CD4-positive, alpha-beta T cell (primary cell): ENCODE results near the gene CPHXL2. TPM values are rescaled to one million over a fixed set of nuclear protein-coding genes. Genes with fewer than 3 reads are reported as not detected.

Source experiments
- ATAC-seq: fragments of 200-7000 bp; cut with Tn5 transposase; one replicate; pipeline ENCODE4 v1.10.0; 2022; ENCODE audit warnings: mild to moderate bottlenecking; ENCODE audit not compliant: poor library complexity
- CTCF ChIA-PET: fragments of 350-600 bp; sonication (Branson Sonifier 250); formaldehyde crosslinking; loops from one replicate; lab custom pipeline; 2021; ENCODE audit warnings: antibody characterized with exemption, inconsistent platforms; lab: Charles Lee
- POLR2A ChIA-PET: fragments of 350-600 bp; sonication (Branson Sonifier 250); formaldehyde crosslinking; loops from one replicate; lab custom pipeline; 2021; ENCODE audit warnings: antibody characterized with exemption, inconsistent platforms; lab: Charles Lee
- DNase-seq, 14 experiments: peaks; one replicate each; pipeline ENCODE4 v3.0.0-alpha.2; 2013 to 2020; ENCODE audit warnings: mixed read lengths in 2 of 14
- H3K27ac ChIP-seq, 2 donors: one replicate each; pipeline versions ENCODE4 v1.5.1 to v1.7.0; 2013; ENCODE audit warnings: low read length in 2 of 2, low read depth in 1 of 2, mild to moderate bottlenecking in 1 of 2
- H3K27me3 ChIP-seq, 2 experiments: 1 replicate in 1 of 2; 2 replicates in 1 of 2; pipeline versions ENCODE4 v1.6.1 to v1.7.0; 2013; ENCODE audit warnings: low read length in 2 of 2, control low read depth in 1 of 2, mild to moderate bottlenecking in 1 of 2, moderate library complexity in 1 of 2; ENCODE audit not compliant: insufficient read depth in 2 of 2, control insufficient read depth in 1 of 2
- H3K36me3 ChIP-seq: one replicate; pipeline ENCODE4 v1.6.1; 2013; ENCODE audit warnings: low read length, control low read depth; ENCODE audit not compliant: insufficient read depth
- H3K4me1 ChIP-seq: one replicate; pipeline ENCODE4 v1.6.1; 2013; ENCODE audit warnings: low read length, control low read depth; ENCODE audit not compliant: insufficient read depth
- H3K4me3 ChIP-seq: one replicate; pipeline ENCODE4 v1.5.1; 2013; ENCODE audit warnings: mild to moderate bottlenecking, low read length, moderate library complexity
- H3K9me3 ChIP-seq, 2 experiments: 1 replicate in 1 of 2; 2 replicates in 1 of 2; pipeline versions ENCODE4 v1.6.1 to v1.7.0; 2013; ENCODE audit warnings: low read length in 2 of 2, mild to moderate bottlenecking in 2 of 2, control low read depth in 1 of 2, moderate library complexity in 1 of 2; ENCODE audit not compliant: control insufficient read depth in 1 of 2, insufficient read depth in 1 of 2
- H3K27ac Mint-ChIP-seq: one replicate; pipeline ENCODE4 v1.8.0; 2020; ENCODE audit warnings: mixed read lengths
- H3K27me3 Mint-ChIP-seq: one replicate; pipeline ENCODE4 v1.8.0; 2021; ENCODE audit warnings: mixed read lengths
- H3K36me3 Mint-ChIP-seq: one replicate; pipeline ENCODE4 v1.8.0; 2021; ENCODE audit warnings: low read depth, mixed read lengths
- H3K4me1 Mint-ChIP-seq: one replicate; pipeline ENCODE4 v1.8.0; 2021; ENCODE audit warnings: low read depth, mixed read lengths
- H3K4me3 Mint-ChIP-seq: one replicate; pipeline ENCODE4 v1.8.0; 2020; ENCODE audit warnings: mild to moderate bottlenecking, mixed read lengths
- H3K9me3 Mint-ChIP-seq: one replicate; pipeline ENCODE4 v1.8.0; 2020; ENCODE audit warnings: mixed read lengths
- CTCF ChIP-seq: fragments of 200-600 bp; IDR thresholded peaks from one replicate; pipeline ENCODE4 v1.8.0; 2022; ENCODE audit warnings: antibody characterized with exemption, mild to moderate bottlenecking
- intact Hi-C, 2 experiments: fragments of 100-400 bp; cut with DNase I in 1 of 2; cut with micrococcal nuclease in 1 of 2; formaldehyde crosslinking; loops; one replicate each; pipeline versions ENCODE4 v1.15.1 to v1.9.0; 2023 to 2025; cut with DNase I, micrococcal nuclease
- total RNA-seq, 174 experiments: library from RNA in 2 of 174; stranded (reverse) in 2 of 174; gene quantifications; one replicate each; pipeline ENCODE4 v1.2.3 and lab custom pipeline; 2021 to 2026

CPHXL2 gene
- total RNA-seq, 2 experiments from 2014 or later: not detected

- no peaks in the 10 kb centered on the region for H3K27me3 Mint-ChIP-seq
- H3K4me1 ChIP-seq: peaks cover 32% of the 10 kb centered on the region
- no peak overlapping the region for H3K4me3 Mint-ChIP-seq
- peaks cover 89% of the 10 kb centered on the region for H3K36me3 Mint-ChIP-seq
- ATAC-seq (no peak), DNase-seq (no peak)
- H3K4me3 ChIP-seq: no peak overlapping the region
- POLR2A ChIA-PET: interaction anchor here (1.2 to 2.3 kb wide), 2 partner anchors 17 to 34 kb away, joined by 3 to 26 read pairs; partner anchors contain the start of genes KARS1 and TERF2IP
- no peaks in the 10 kb centered on the region for H3K9me3 Mint-ChIP-seq
- no peaks in the 10 kb centered on the region for H3K27me3 ChIP-seq
- CTCF ChIA-PET: no interaction called here
- intact Hi-C loops: no loop called here
- H3K27ac Mint-ChIP-seq: no peak overlapping the region
- H3K36me3 ChIP-seq: peaks cover 70% of the 10 kb centered on the region
- H3K4me1 Mint-ChIP-seq: peaks cover 27% of the 10 kb centered on the region
- TF ChIP-seq CTCF: no peak
- H3K27ac ChIP-seq: no peak overlapping the region
- H3K9me3 ChIP-seq: no peaks in the 10 kb centered on the region
Observed at GRCh38 chr16:75614066-75614897, 62.5 kb downstream of the CPHXL2 start.

Other genes starting within 250 kb of the CPHXL2 start
- gene CFDP1, start 243.5 kb downstream of the CPHXL2 start, total RNA-seq: 10 to 100 TPM; 23.0 to 25.5 TPM
- 10 to 100 TPM; 34.3 to 37.8 TPM for gene TMEM170A, start 212.3 kb downstream of the CPHXL2 start, total RNA-seq
- gene CHST6, start 181.6 kb downstream of the CPHXL2 start, total RNA-seq: not detected
- not detected for gene CHST5, start 140.9 kb downstream of the CPHXL2 start, total RNA-seq
- gene TMEM231, start 120.8 kb downstream of the CPHXL2 start, total RNA-seq: 1 to 10 TPM; 2.5 TPM
- 10 to 100 TPM; 44.6 to 48.3 TPM for gene GABARAPL2, start 110.6 kb downstream of the CPHXL2 start, total RNA-seq
- 10 to 100 TPM; 46.7 to 47.6 TPM for gene ADAT1, start 53.7 kb downstream of the CPHXL2 start, total RNA-seq
- 100 to 1,000 TPM; 151 to 153 TPM for gene KARS1, start 29.3 kb downstream of the CPHXL2 start, total RNA-seq
- gene TERF2IP, start 29.2 kb downstream of the CPHXL2 start, total RNA-seq: 100 to 1,000 TPM; 122 to 124 TPM
- not detected for gene DUXB, start 24.5 kb upstream of the CPHXL2 start, total RNA-seq
- gene CPHXL, start 49.5 kb upstream of the CPHXL2 start, total RNA-seq: not detected